Cerebellar cortex (tissue), 1 donor: ENCODE measurements around the gene RBP2.
"Not testable (repeated sequence)": the region's sequence is repeated elsewhere in the genome, so short reads cannot be mapped to it uniquely, and the experiment has no call there.

ENCODE experiments used
- DNase-seq: peaks from one replicate; pipeline ENCODE4 v3.0.0-alpha.2; 2015; ENCODE audit warnings: low spot score

The RBP2 gene

GRCh38 chr3:139443186-139443585 is 33.1 kb downstream of the RBP2 start:
- DNase-seq: no peak

GRCh38 chr3:139441656-139442055 is 34.7 kb downstream of the RBP2 start:
- no peak for DNase-seq

GRCh38 chr3:139440639-139441556 is 35.4 kb downstream of the RBP2 start:
- no peak for DNase-seq

- no peak for DNase-seq
These were observed 37.0 kb downstream of the RBP2 start for GRCh38 chr3:139439278-139439677.

- no peak for DNase-seq
These were observed 41.5 kb downstream of the RBP2 start for GRCh38 chr3:139434764-139435307.

- no peak for DNase-seq
These were observed 42.1 kb downstream of the RBP2 start for GRCh38 chr3:139434228-139434627.

GRCh38 chr3:139433089-139433488 is 43.2 kb downstream of the RBP2 start:
- no peak for DNase-seq

GRCh38 chr3:139430493-139430892 is 45.8 kb downstream of the RBP2 start:
- no peak for DNase-seq

- DNase-seq: peak; percentile 69
These were observed 48.8 kb downstream of the RBP2 start for GRCh38 chr3:139427283-139428060.

GRCh38 chr3:139425745-139426400 is 50.4 kb downstream of the RBP2 start:
- DNase-seq: no peak

GRCh38 chr3:139423232-139423631 is 53.1 kb downstream of the RBP2 start:
- no peak for DNase-seq

GRCh38 chr3:139421460-139421859 is 54.9 kb downstream of the RBP2 start:
- no peak for DNase-seq

GRCh38 chr3:139421040-139421439 is 55.3 kb downstream of the RBP2 start:
- DNase-seq: no peak

GRCh38 chr3:139418144-139418543 is 58.2 kb downstream of the RBP2 start:
- DNase-seq: no peak

- DNase-seq: no peak
These were observed 60.0 kb downstream of the RBP2 start for GRCh38 chr3:139416275-139416674.

GRCh38 chr3:139414608-139415224 is 61.6 kb downstream of the RBP2 start:
- no peak for DNase-seq

- not testable (repeated sequence) for DNase-seq
These were observed 63.4 kb downstream of the RBP2 start for GRCh38 chr3:139412891-139413290.
